Naive thymus-derived CD4-positive, alpha-beta T cell (primary cell): ENCODE measurements around the gene BCL2L14. TPM values are rescaled to one million over a fixed set of nuclear protein-coding genes. Genes with fewer than 3 reads are reported as not detected.
"Not testable (repeated sequence)": the region's sequence is repeated elsewhere in the genome, so short reads cannot be mapped to it uniquely, and the experiment has no call there.

Source experiments
- ATAC-seq: fragments of 150-1000 bp; cut with Tn5 transposase; 2 replicates; pipeline ENCODE4 v1.10.0; 2021; ENCODE audit warnings: mild to moderate bottlenecking, moderate library complexity
- CTCF ChIA-PET: fragments of 350-600 bp; sonication (Branson Sonifier 250); formaldehyde crosslinking; loops from one replicate; lab custom pipeline; 2021; ENCODE audit warnings: antibody characterized with exemption; lab: Charles Lee
- POLR2A ChIA-PET: fragments of 350-600 bp; sonication (Branson Sonifier 250); formaldehyde crosslinking; loops from one replicate; lab custom pipeline; 2021; ENCODE audit warnings: antibody characterized with exemption, inconsistent platforms; lab: Charles Lee
- DNase-seq, 9 donors: peaks; one replicate each; pipeline versions ENCODE4 v3.0.0 to v3.0.0-alpha.2; 2020 to 2022; ENCODE audit warnings: mixed read lengths in 1 of 9
- H3K27ac ChIP-seq: one replicate; pipeline ENCODE4 v1.7.0; 2013; ENCODE audit warnings: mild to moderate bottlenecking, low read depth, low read length, moderate library complexity
- H3K27me3 ChIP-seq, 2 donors: one replicate each; pipeline ENCODE4 v1.7.0; 2013; ENCODE audit warnings: low read length in 2 of 2, mild to moderate bottlenecking in 2 of 2, moderate library complexity in 2 of 2; ENCODE audit not compliant: control insufficient read depth in 2 of 2, insufficient read depth in 2 of 2
- H3K36me3 ChIP-seq, 3 experiments: 1 replicate in 2 of 3; 2 replicates in 1 of 3; pipeline ENCODE4 v1.7.0; 2013; ENCODE audit warnings: low read length in 3 of 3, mild to moderate bottlenecking in 3 of 3, moderate library complexity in 1 of 3; ENCODE audit not compliant: insufficient read depth in 3 of 3, control insufficient read depth in 2 of 3
- H3K4me1 ChIP-seq, 2 donors: one replicate each; pipeline ENCODE4 v1.7.0; 2013; ENCODE audit warnings: low read length in 2 of 2, mild to moderate bottlenecking in 2 of 2, moderate library complexity in 1 of 2; ENCODE audit not compliant: control insufficient read depth in 2 of 2, insufficient read depth in 2 of 2
- H3K4me3 ChIP-seq: 2 replicates; pipeline ENCODE4 v1.7.0; 2013; ENCODE audit warnings: mild to moderate bottlenecking, low read length
- H3K9me3 ChIP-seq, 3 experiments: 1 replicate in 2 of 3; 2 replicates in 1 of 3; pipeline ENCODE4 v1.7.0; 2013; ENCODE audit warnings: low read length in 3 of 3; ENCODE audit not compliant: control insufficient read depth in 2 of 3
- H3K27ac Mint-ChIP-seq, 9 donors: one replicate each; pipeline ENCODE4 v1.8.0; 2020 to 2022; ENCODE audit warnings: mixed read lengths in 9 of 9, mild to moderate bottlenecking in 8 of 9, moderate library complexity in 5 of 9, inconsistent platforms in 2 of 9
- H3K27me3 Mint-ChIP-seq, 5 donors: one replicate each; pipeline ENCODE4 v1.8.0; 2021 to 2022; ENCODE audit warnings: mixed read lengths in 5 of 5, mild to moderate bottlenecking in 1 of 5
- H3K36me3 Mint-ChIP-seq, 5 donors: one replicate each; pipeline ENCODE4 v1.8.0; 2020 to 2022; ENCODE audit warnings: mixed read lengths in 5 of 5, mild to moderate bottlenecking in 3 of 5, inconsistent platforms in 1 of 5
- H3K4me1 Mint-ChIP-seq, 7 donors: one replicate each; pipeline ENCODE4 v1.8.0; 2020 to 2022; ENCODE audit warnings: mixed read lengths in 7 of 7, mild to moderate bottlenecking in 3 of 7, inconsistent platforms in 1 of 7
- H3K4me3 Mint-ChIP-seq, 10 donors: one replicate each; pipeline ENCODE4 v1.8.0; 2020 to 2022; ENCODE audit warnings: mild to moderate bottlenecking in 10 of 10, mixed read lengths in 10 of 10, moderate library complexity in 6 of 10, inconsistent platforms in 2 of 10
- H3K9me3 Mint-ChIP-seq, 11 donors: one replicate each; pipeline ENCODE4 v1.8.0; 2020 to 2022; ENCODE audit warnings: mixed read lengths in 11 of 11, mild to moderate bottlenecking in 4 of 11, inconsistent platforms in 1 of 11, moderate library complexity in 1 of 11
- intact Hi-C, 2 donors: fragments of 100-400 bp; cut with micrococcal nuclease; formaldehyde crosslinking; loops; one replicate each; pipeline ENCODE4 v1.15.1; 2023
- polyA plus RNA-seq, 2 donors: library from polyadenylated mRNA; unstranded; fragments of 300-500 nt; fragmentation: Illumina TruSeq; gene quantifications; one replicate each; pipeline ENCODE4 v1.2.3, GENCODE V29; 2021
- total RNA-seq, 6 experiments: library from RNA in 5 of 6; stranded (reverse) in 5 of 6; gene quantifications; 1 replicate in 5 of 6; 2 replicates in 1 of 6; pipeline ENCODE4 v1.2.3 and lab custom pipeline; 2021 to 2026

Gene BCL2L14
- total and polyA plus RNA-seq, 7 experiments from 2014 or later: 0.92 to 7.6 (median 1.4) TPM; not detected in 2

DNA sequence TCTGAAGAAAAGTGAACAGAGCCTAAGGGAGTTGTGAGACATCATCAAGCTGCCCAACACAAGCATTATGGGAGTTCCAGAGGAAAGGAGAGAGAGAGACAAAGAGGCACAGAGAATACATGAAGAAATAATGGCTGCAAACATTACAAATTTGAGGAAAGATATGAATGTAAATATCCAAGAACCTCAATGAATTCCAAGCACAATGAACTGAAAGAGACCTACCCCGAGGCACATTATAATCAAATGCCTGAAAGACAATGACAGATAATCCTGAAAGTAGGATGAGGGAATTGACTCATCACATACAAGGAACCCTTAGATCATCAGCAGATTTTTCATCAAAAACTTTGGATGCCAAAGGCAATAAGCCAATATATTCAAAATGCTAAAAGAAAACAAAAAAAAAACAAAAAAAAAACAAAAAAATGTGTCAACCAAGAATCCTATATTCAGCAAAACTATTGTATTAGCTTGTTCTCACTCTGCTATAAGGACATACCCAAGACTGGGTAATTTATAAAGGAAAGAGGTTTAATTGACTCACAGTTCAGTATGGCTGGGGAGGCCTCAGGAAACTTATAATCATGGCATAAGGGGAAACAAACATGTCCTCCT, 37.8 kb downstream of the BCL2L14 start:
- peaks cover 0 to 2% (median 0%) of the 10 kb centered on the region in 5 donors for H3K27me3 Mint-ChIP-seq
- H3K4me3 Mint-ChIP-seq: no peak overlapping the region
- no peaks in the 10 kb centered on the region for H3K4me1 ChIP-seq
- peaks cover 11 to 62% (median 15%) of the 10 kb centered on the region in 11 donors for H3K9me3 Mint-ChIP-seq
- no peaks in the 10 kb centered on the region for H3K27me3 ChIP-seq
- ATAC-seq (no peak), DNase-seq (no peak)
- ChIA-PET CTCF (no interaction called here), POLR2A (no interaction called here)
- intact Hi-C loops: no loop called here
- no peak overlapping the region for H3K4me3 ChIP-seq
- H3K27ac ChIP-seq: no peak overlapping the region
- no peak overlapping the region for H3K27ac Mint-ChIP-seq
- no peaks in the 10 kb centered on the region for H3K4me1 Mint-ChIP-seq
- no peaks in the 10 kb centered on the region for H3K36me3 ChIP-seq
- peaks cover 0 to 23% (median 6%) of the 10 kb centered on the region in 3 experiments for H3K9me3 ChIP-seq
- H3K36me3 Mint-ChIP-seq: peaks cover 1 to 34% (median 20%) of the 10 kb centered on the region in 5 donors

DNA sequence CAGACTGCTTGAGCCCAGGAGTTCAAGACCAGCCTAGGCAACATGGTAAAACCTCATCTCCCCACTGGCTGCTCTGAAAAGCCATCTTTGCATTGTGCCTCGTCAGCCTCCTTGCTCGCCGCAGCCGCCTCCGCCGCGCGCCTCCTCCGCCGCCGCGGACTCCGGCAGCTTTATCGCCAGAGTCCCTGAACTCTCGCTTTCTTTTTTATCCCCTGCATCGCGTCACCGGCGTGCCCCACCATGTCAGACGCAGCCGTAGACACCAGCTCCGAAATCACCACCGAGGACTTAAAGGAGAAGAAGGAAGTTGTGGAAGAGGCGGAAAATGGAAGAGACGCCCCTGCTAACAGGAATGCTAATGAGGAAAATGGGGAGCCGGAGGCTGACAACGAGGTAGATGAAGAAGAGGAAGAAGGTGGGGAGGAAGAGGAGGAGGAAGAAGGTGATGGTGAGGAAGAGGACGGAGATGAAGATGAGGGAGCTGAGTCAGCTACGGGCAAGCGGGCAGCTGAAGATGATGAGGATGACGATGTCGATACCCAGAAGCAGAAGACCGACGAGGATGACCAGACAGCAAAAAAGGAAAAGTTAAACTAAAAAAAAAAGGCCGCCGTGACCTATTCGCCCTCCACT, 40.3 kb downstream of the BCL2L14 start:
- peaks cover 7 to 42% (median 15%) of the 10 kb centered on the region in 11 donors for H3K9me3 Mint-ChIP-seq
- POLR2A ChIA-PET, H3K4me1 Mint-ChIP-seq, H3K27me3 Mint-ChIP-seq, H3K27ac ChIP-seq, ATAC-seq, H3K4me3 ChIP-seq, H3K4me1 ChIP-seq, intact Hi-C loops, H3K36me3 ChIP-seq, H3K27me3 ChIP-seq: not testable (repeated sequence)
- CTCF ChIA-PET: interaction anchor here (0.6 kb wide), 1 partner anchor 319 kb away, joined by 3 read pairs; no protein-coding TSS in a partner anchor
- H3K27ac Mint-ChIP-seq: peak overlapping the region in 1 of 9 donors; percentile 25
- H3K36me3 Mint-ChIP-seq: peaks cover 1 to 34% (median 23%) of the 10 kb centered on the region in 5 donors
- H3K9me3 ChIP-seq: peaks cover 0 to 23% (median 6%) of the 10 kb centered on the region in 3 experiments
- H3K4me3 Mint-ChIP-seq: peak overlapping the region in 7 of 10 donors; percentile 9 to 68 (median 32)
- DNase-seq: peak in 1 of 9 donors; percentile 11

DNA sequence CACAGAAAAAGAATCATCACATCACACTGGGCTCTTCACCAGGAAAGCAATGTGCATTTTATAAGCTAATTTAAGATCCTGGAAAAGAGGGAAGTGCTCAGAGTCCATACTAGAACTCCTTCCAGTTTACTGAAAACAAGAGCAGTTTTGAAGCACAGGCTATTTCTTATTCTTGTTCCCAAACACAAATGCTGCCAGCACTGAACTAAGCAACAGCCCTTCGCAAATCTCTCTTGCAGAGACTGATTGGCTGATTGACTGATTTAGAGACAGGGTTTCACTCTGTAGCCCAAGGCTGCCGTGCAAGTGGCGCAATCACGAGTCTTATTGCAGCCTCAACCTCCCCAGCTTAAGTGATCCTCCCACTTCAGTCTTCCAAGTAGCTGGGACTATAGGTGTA, 44.8 kb downstream of the BCL2L14 start:
- Histone ChIP-seq H3K4me3 (no peak overlapping the region), H3K27ac (no peak overlapping the region), H3K36me3 (peaks cover 0 to under 1% (median 0%) of the 10 kb centered on the region in 3 experiments), H3K4me1 (no peaks in the 10 kb centered on the region), H3K9me3 (no peaks in the 10 kb centered on the region), H3K27me3 (no peaks in the 10 kb centered on the region)
- no peak overlapping the region for H3K27ac Mint-ChIP-seq
- peaks cover 2 to 32% (median 5%) of the 10 kb centered on the region in 5 donors for H3K36me3 Mint-ChIP-seq
- DNase-seq: no peak
- peaks cover 0 to 2% (median 0%) of the 10 kb centered on the region in 5 donors for H3K27me3 Mint-ChIP-seq
- H3K4me3 Mint-ChIP-seq: no peak overlapping the region
- intact Hi-C loops: no loop called here
- H3K9me3 Mint-ChIP-seq: peaks cover 0 to 8% (median 0%) of the 10 kb centered on the region in 11 donors
- POLR2A ChIA-PET: no interaction called here
- CTCF ChIA-PET: no interaction called here
- no peak for ATAC-seq
- H3K4me1 Mint-ChIP-seq: peaks cover 0 to 4% (median 0%) of the 10 kb centered on the region in 7 donors

DNA sequence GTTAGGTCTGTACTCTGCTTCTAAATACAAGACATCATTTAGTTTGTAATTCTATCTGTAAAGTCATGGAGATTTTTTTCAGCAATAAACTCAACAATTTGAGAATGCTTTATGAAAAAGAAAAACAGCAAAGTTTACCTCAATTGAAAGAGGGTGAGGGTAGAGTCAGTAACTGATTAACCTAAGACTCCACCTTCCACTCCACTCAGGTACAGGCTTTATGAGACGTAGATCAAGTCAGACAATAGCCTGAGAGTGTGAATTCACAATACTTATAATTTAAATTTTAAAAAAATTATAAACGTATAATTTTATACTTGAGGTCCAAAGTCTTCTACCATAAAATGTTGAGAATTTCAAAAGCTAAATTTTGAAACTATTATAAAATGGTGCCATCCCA, 45.9 kb downstream of the BCL2L14 start:
- no peaks in the 10 kb centered on the region for H3K4me1 ChIP-seq
- H3K27ac Mint-ChIP-seq: no peak overlapping the region
- CTCF ChIA-PET: no interaction called here
- H3K4me3 ChIP-seq: no peak overlapping the region
- peaks cover 0 to 4% (median 0%) of the 10 kb centered on the region in 7 donors for H3K4me1 Mint-ChIP-seq
- no peak overlapping the region for H3K27ac ChIP-seq
- peaks cover 2 to 36% (median 10%) of the 10 kb centered on the region in 5 donors for H3K36me3 Mint-ChIP-seq
- peaks cover 0 to 1% (median 0%) of the 10 kb centered on the region in 11 donors for H3K9me3 Mint-ChIP-seq
- no peak overlapping the region for H3K4me3 Mint-ChIP-seq
- H3K27me3 ChIP-seq: no peaks in the 10 kb centered on the region
- H3K27me3 Mint-ChIP-seq: peaks cover 0 to 2% (median 0%) of the 10 kb centered on the region in 5 donors
- H3K36me3 ChIP-seq: peaks cover 0 to 10% (median 0%) of the 10 kb centered on the region in 3 experiments
- POLR2A ChIA-PET: no interaction called here
- DNase-seq (no peak), ATAC-seq (no peak)
- H3K9me3 ChIP-seq: no peaks in the 10 kb centered on the region
- intact Hi-C loops: no loop called here

DNA sequence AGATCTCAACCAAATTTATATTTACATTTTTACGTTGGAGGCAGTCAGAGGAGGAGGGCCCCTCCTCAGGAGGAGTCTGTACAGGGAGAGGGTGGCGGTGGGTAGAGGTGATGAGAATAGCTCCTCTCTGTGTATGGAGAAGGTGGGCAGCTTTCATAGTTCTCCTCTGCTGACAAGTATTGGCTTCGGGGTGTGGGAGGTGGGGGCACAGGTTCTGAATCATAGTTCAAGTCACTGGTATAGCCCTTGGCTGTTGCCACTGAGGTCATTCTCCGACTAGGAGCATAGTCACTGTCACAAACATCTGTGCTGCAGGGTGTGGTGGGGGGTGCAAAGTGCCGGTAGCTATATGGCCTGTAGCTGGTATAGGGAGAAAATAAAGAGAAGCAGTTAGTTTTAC, 50.3 kb downstream of the BCL2L14 start:
- Mint-ChIP-seq H3K4me1 (peaks cover 0 to 4% (median 0%) of the 10 kb centered on the region in 7 donors), H3K27me3 (no peaks in the 10 kb centered on the region), H3K27ac (no peak overlapping the region), H3K4me3 (no peak overlapping the region), H3K9me3 (no peaks in the 10 kb centered on the region), H3K36me3 (peaks cover 3 to 36% (median 11%) of the 10 kb centered on the region in 5 donors)
- ATAC-seq (no peak), DNase-seq (no peak)
- Histone ChIP-seq H3K4me3 (no peak overlapping the region), H3K27me3 (no peaks in the 10 kb centered on the region), H3K27ac (no peak overlapping the region), H3K36me3 (peaks cover 0 to 27% (median 0%) of the 10 kb centered on the region in 3 experiments), H3K9me3 (no peaks in the 10 kb centered on the region), H3K4me1 (no peaks in the 10 kb centered on the region)
- intact Hi-C loops: no loop called here
- CTCF ChIA-PET: no interaction called here
- POLR2A ChIA-PET: no interaction called here

DNA sequence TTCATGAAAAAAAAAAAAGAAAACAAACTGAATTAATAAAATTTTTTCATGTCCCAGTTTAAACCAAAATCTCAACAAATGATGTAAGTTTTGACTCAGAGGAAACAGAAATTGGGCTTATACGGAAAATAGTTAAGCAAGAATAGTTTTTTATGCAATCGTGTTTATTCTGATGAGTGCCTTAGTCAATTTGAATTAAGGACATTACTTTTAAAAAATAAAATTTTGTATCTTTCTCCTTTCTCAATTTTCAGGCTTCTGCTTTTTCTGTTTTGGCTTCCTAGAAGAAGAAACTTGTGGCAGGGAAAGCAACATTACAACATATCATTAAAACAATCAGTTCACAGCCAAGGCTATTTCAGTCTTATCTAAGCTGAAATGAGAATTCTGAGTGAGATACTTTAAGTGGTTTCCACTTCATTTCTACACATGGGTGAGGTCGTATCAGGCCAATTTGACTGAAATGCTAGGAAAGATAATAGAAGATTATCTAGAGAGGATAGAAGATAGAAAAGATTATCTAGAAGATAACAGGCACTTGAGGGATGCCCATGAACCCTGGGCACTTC, 52.4 kb downstream of the BCL2L14 start:
- Histone ChIP-seq H3K4me1 (no peaks in the 10 kb centered on the region), H3K36me3 (peaks cover 0 to 41% (median 0%) of the 10 kb centered on the region in 3 experiments), H3K4me3 (no peak overlapping the region), H3K9me3 (no peaks in the 10 kb centered on the region), H3K27me3 (no peaks in the 10 kb centered on the region), H3K27ac (no peak overlapping the region)
- POLR2A ChIA-PET: no interaction called here
- H3K4me3 Mint-ChIP-seq: no peak overlapping the region
- no peaks in the 10 kb centered on the region for H3K9me3 Mint-ChIP-seq
- H3K27ac Mint-ChIP-seq: no peak overlapping the region
- CTCF ChIA-PET: no interaction called here
- no peaks in the 10 kb centered on the region for H3K27me3 Mint-ChIP-seq
- ATAC-seq (no peak), DNase-seq (no peak)
- peaks cover 0 to 4% (median 0%) of the 10 kb centered on the region in 7 donors for H3K4me1 Mint-ChIP-seq
- H3K36me3 Mint-ChIP-seq: peaks cover 3 to 53% (median 19%) of the 10 kb centered on the region in 5 donors
- intact Hi-C loops: no loop called here
